Dermis microvascular lymphatic vessel endothelial cell (primary cell): ENCODE data around the gene LRP1-AS. TPM values are rescaled to one million over a fixed set of nuclear protein-coding genes. Genes with fewer than 3 reads are reported as not detected.

Source experiments
- DNase-seq, 2 donors: peaks; one replicate each; pipeline versions ENCODE4 v3.0.0 to v3.0.0-alpha.2; 2010; ENCODE audit warnings: low read depth in 2 of 2
- total RNA-seq: library from RNA; depleted of rRNA; stranded (reverse); fragments of >200 nt; gene quantifications from 2 replicates; pipeline ENCODE4 v1.2.1, GENCODE V29; 2014

Gene LRP1-AS
- total RNA-seq, 1 donor from 2014 or later, result not detected

DNA sequence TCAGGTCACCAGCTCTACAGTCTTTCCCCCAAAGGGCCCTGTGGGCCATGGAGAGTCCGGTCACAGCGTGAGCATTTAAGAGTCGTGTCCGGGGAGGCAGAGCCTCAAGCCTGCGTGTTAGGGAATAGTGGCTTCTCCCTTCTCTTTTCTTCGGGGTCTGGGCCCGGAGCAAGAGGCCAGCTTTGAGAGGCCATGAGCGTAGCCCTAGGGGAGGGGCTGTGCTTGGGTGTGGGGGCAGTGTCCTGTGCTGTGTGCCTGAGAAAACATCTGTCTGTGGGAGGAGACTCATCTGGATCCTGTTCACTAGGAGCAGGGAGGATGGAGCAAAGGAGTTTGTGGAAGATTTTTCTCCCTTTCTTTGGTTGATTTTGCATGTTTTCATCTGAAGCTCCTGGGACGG is 5.3 kb downstream of the LRP1-AS start:
- DNase-seq, result no peak

DNA sequence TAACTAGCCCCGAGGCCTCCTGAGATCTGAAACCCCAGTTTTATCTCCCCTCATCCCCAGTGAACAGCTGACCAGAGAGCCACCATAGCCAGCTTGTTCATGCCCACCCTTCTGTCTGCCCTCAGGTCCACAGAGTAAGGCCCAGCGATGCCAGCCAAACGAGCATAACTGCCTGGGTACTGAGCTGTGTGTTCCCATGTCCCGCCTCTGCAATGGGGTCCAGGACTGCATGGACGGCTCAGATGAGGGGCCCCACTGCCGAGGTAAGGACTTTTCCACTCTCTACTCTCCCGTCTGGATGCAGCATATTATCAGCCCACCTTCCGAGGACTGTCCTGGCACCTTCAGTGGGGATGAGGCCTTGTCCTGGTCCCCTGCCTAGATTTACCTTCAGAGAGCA is 6.2 kb downstream of the LRP1-AS start:
- no peak for DNase-seq

DNA sequence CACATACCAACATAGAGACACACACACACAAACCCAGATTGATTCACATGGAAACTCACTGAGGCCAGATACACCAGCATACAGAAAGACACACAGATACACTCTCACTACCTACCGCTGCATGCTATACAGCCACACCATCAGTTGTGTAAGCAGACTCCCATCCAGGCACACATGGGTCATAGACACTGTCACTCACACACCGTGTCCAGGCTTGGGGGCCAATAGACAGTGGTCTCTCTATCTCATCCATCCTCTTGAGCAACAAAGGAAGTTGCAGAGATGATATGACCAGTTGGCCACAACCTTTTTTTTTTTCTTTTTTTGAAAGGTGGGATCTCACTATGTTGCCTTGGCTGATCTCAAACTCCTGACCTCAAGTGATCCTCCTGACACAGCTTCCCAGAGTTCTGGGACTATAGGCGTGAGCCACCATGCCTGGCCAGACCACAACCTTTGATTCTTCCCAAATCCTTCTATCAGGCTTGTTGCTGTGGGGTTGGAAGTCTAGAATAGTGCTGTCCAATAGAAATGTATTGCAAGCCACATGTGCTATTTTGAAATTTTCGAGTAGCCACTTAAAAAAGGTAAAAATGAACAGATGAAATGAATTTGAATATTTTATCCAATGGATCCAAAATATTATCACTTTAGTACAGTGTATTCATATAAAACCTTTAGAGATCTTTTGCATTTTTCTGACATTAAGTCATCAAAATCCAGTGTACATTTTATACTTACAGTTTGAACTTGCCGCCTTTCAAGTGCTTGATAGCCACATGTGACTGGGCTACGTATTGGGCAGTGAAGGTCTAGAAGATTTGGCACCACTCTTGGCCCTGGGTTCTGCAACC is 7.4 kb downstream of the LRP1-AS start:
- DNase-seq, result no peak

DNA sequence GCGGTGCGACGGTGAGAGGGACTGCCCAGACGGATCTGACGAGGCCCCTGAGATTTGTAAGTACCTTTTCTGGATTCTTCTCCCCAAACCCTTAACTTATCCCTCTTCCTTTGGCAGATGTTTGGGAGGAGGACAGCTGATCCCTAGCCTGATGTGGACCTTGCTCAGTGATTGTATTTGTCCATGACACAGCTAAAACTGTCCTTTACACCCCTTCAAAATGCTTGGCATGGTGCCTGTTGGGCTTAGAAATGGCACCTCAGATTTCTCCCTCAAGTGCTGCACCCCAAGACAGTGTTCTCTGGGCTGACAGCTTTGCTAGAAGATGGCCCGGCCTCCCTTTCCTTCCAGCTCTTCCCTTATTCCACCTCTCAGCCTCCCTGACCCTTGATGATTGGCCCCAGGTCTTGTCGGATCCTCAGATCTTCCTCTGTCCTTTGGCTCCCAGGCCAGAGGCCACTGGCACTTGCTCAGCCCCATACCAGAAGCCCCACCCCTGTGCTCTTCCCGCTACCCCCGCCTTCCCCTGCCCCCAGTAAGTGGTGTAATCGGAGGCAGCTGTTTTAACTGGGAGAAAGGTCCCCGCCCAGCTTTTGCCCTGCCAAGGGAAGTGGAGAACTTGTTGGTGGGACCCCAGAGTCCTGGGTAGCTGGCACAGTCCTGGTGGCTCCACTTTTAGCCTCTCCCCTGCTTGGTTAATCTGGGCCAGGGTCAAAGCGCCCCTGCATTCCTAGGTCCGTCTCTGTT is 8.7 kb downstream of the LRP1-AS start:
- DNase-seq, result no peak

DNA sequence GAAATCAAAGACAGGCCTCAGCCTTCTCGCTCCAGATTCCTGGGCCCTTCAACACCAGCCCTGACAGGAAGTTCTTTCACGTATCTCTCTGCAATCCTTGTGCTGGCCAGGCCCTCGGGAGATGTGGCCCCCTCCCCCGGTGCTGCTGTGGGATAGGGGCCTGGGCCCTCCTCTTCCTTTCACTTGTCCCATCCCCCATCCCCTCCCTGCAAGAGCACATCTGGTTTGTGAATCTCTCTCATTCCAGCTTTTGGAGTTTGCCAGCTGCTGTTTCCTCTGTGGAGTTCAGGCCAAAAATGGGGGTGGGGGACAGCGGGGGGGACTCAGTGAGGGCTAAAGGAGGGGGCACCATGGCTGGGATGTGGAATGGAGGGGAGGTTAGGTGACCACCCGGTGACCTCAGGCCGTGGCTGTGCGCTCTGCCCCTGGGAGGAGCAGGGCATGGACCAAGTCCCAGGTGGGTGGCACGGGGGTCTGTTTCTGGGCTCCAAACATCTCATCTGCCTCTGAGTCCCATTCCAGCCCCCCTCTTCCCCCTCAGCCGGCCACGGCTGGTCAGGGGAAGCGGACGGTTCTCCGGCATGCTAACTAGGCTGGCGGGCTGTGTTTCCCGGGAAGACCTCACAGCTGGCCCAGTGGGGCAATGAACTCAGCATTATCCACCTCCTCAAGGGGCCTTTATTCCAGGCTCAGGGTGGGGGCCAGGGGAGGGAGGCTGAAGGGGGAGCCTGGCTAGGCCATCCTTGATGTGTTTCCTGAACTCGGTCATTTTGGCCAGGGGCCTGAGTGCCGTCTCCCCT is 11.7 kb downstream of the LRP1-AS start:
- DNase-seq, result no peak

DNA sequence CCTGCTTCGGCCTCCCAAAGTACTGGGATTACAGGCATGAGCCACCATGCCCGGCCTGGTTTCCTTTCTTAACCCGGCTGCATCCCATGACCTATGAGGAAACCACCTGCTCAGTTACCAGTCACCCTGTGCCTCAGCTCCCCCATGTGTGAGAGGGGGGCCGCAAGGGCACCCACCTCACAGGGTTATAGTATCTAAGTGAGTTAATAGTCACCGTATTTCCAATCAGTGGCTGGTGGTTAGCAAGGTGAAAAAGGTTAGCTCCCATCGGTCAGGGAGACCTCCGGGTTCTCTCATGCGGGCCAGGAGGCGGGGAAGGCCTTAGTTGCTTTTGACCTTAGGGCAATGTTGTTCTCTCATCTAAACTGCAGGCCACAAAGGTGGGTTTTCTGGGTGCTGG is 12.5 kb downstream of the LRP1-AS start:
- no peak for DNase-seq

DNA sequence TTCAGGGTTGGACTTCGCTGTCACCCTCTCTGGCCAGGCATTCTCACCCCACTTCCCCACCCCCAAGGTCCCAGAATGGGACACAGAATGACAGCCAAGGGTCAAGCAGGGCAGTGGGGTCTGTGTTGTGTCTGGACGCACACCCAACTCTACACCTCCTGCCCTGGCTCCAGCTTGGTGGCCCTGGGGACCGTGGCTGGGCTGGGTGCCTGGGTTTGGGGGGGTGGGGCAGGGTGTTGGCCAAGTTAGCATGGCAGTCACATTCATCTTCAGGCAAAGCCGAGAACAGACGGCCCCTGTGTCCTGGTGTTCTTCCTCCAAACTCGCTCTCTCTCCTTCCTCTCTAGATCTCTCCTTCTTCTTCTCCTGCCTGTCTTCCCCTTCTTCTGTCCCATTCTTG is 13.5 kb downstream of the LRP1-AS start:
- DNase-seq, result no peak

DNA sequence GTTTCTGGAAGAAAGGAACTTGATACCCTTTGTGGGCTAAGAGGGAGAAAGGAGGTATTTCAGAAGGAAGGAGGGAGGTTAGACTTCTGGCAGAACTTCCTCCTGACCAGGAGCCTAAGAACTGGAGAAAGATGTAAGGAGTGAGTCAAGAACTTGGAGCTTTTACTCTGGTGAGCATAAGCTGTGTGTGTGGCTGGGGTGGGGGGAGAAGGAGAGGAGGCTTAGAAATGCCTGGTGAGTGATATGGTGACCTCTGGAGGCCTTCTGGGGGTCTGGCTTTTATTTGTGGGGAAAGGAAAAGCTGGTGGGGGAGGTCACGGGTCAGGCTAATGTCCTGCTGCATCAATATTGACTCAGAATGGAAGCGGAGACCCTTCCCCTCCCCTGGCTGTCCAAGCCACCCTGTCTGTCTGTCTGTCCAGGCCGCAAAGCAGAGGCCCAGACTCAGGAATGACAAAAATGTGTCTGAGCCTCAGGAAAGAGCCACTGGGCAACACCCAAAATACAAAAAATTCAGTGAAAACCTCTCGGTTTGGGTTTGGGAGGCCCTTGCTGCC is 14.3 kb downstream of the LRP1-AS start:
- DNase-seq, result no peak

DNA sequence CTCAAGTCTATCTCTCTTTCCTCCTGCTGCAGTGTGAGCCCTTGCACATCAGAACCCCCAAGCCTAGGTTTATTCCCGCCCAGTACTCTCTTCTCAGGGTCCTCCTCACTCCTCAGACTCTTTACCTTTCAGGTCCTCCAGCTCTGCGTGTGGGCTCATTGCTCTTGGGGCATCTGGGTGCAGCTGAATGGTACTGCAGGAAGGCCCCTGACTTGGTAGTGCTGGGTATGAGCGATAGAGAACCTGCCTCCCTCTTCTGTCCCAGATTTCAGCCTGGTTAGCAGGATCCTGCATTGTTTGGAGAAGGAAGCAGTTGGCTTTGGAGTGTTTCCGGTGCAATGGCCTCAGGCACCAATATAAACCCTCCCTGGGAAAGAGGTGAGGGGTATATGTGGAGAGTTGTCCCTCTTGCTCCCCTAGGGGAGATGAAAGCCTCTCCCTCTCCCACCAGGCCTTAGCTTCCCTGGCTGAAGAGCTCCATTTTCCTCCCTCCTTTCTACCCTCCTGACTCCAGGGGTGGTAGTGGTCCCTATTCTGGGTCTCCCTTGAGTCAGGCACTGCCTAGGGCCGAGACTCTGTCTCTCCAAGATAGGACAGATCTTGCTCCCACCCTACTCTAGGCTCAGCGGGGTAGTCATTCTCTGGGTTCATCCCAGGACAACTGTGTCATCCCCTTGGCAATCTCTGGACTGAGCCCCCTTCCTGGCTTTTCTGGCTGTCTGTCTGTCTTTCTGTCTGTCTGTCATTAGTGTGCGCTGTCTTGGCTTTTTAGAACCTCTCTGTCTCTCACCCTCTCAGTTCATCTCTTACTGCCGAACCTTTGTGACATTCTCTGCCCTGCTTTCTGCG is 15.3 kb downstream of the LRP1-AS start:
- DNase-seq, result peak in 1 of 2 donors; percentile 8

DNA sequence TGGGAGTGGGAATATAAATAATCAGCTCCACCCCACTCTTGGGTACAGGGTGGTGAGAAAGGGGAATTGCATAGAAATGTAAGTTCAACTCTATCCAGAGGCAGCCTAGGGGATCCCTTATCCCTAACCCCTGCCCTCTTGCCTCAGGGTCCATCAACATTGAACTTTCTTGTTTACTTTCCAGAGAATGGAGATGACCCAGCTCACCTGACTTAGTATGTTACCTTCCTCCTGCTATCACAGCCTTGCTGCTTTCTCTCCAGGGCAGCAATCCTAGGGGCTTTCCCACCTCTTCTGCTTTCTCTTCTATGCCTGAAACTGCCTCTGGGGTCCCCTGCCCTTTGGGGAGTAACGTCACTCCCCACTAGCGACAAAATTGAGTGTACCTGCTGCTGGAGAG is 16.5 kb downstream of the LRP1-AS start:
- no peak for DNase-seq

DNA sequence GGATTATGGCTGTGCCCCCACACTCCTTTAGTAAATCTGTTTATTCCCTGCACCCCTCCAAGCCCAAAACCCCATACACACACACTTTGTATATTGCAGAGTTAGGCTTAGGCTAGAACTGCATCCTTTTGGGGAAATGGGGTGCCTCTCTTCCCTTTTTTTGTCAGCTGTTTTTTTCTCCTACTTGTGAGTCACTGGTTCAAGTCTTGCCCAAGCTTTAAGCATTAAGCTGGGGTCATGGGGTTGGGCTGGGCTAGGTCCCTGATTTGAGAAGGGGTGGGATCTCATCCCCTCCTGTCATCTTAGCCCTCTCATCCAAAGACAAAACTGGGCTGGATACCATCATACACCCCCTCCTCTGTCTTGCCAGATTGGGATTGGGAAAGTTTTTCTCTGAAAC is 17.5 kb downstream of the LRP1-AS start:
- no peak for DNase-seq

DNA sequence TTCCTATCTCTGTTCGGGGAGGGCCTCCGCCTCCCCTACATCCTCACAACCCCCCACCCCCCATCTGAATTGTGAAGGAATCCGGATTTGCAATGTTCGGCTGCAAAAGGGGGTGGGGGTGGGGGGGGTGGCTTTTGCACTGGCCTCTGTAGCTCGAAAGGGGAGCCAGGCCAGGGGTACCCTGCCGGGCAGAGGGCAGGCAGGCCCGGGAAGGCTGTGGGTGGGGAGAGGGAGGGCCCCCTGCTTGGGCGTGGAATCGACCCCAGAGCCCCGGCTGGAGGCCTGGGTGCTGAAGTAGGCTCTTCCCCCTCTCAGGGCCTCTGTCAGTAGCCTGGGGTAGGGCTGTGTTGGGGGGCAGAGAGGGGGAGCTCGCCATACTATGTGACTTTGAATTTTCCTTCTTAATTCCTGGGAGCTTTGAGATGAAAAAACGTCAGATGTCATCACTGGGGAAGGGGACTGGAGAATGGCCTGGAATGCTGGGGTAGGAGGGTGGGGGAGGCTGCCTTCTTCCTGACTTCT is 18.0 kb downstream of the LRP1-AS start:
- no peak for DNase-seq

DNA sequence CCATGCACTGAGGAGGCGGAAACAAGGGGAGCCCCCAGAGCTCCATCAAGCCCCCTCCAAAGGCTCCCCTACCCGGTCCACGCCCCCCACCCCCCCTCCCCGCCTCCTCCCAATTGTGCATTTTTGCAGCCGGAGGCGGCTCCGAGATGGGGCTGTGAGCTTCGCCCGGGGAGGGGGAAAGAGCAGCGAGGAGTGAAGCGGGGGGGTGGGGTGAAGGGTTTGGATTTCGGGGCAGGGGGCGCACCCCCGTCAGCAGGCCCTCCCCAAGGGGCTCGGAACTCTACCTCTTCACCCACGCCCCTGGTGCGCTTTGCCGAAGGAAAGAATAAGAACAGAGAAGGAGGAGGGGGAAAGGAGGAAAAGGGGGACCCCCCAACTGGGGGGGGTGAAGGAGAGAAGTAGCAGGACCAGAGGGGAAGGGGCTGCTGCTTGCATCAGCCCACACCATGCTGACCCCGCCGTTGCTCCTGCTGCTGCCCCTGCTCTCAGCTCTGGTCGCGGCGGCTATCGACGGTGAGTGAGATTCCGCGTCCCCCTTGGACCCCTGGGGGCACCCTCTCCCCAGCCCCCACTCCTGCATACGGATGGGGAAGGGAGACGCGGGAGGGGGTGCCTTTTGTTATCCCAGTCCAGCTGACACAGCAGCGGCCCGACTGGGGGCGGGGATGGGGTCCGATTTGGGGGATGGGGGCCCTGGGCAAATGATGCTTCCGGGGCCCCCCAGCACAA is 18.7 kb downstream of the LRP1-AS start:
- no peak for DNase-seq

DNA sequence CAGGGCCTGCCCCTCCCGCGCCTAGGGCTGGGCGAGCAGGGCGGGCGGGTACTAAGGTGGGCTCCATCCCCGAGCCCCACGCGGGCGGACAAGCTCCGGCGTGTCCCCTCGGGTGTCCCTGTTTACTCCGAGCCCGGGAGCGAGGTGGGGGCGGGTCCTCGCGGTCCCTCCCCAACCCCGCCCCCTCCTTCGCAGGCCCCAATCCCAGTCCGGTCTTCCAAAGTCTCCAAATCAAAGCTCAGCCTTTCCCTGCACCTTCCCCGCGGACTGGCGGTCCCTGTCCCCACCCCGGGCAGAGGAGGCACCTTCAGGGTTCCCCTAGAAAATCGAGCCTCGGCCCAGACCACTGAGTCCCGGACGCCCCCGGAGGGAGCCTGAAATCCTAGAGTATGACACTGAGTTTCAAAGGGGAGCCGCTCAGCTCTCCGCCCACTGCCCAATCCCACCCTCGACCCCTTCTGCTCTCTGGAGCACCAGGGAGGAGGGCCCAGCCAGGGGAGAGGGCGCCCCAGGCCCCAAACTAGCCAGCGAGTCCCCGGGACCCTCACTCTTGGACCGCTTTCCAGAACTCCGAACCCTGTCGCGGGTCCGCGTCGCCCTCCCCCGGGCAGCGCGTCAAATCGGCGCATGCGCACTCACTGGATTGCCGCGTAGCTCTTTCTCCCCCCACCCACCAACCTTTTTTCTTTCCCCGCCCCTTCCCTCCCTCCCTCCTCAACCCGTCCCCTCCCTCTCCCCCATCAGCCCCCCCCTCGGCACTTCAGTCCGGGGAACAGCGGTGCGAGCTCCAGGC is 19.5 kb downstream of the LRP1-AS start, which contains the start of gene LRP1:
Gene LRP1 (plus strand): TSS at position 758 of the 793 bp plus-strand sequence. CDS start 482 bp downstream, outside the sequence.
- DNase-seq, result peak in 1 of 2 donors; percentile 64

DNA sequence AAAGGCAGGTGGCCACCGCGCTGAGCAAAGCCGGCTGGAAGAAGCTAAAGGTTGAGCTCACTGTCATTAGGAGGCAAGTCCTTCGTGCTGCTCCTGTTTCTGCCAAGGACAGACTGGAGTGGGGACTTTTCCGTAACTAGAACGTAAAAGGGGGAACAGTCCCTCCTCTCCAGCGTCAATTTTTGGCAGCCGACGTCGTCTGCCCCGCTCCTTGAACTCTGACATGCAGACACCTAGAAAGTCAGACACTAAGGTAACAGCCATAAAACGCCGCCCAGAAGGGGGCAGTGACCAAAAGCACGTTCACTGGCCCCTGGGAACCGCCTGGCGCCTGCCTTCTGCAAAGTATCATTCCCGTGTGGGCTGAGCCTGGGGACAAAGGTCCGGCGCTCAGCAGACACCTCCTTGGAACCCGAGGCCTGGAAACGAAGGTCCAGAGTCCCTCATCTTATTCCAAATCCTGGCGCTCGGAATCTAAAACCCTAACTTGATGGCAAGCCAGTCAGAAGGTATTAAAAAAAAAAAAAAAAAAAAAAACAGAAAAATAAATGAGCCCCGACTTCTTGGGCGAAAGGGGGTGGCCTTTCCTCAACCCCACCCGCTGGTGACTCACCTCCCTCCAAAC is 20.2 kb downstream of the LRP1-AS start:
- DNase-seq, result peak in 1 of 2 donors; percentile 32

DNA sequence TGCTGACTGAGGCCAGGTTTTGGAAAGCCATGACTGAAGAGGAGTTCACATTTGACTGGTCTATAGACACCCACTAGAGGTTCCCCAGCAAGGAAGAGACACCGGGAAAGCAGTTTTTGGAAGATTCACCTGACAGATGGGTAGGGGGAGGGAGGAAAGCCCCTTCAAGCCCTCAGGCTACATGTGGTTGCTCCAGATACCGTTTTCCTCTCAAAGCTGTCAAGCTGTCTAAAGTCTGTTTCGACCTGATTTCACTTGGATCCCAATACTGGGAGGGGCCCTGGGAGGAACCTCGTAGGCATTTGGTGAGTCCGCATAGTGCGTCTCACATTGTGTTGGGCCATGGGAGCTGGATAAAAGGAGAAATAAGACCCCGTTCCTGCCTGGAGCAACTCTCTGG is 20.9 kb downstream of the LRP1-AS start:
- no peak for DNase-seq

DNA sequence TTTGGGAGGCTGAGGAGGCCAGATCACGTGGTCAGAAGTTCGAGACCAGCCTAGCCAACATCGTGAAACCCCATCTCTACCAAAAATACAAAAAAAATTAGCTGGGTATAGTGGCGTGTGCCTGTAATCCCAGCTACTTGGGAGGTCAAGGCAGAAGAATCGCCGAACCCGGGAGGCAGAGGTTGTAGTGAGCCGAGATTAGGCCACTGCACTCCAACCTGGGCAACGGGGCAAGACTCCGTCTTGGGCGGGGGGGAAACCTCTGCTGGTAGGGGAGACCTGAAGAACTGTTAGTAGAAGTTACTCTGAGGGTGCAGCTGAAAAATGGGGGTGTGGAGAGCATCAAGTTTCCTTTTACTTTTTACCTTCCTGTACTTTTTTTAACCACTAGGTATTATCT is 21.4 kb downstream of the LRP1-AS start:
- DNase-seq, result no peak

DNA sequence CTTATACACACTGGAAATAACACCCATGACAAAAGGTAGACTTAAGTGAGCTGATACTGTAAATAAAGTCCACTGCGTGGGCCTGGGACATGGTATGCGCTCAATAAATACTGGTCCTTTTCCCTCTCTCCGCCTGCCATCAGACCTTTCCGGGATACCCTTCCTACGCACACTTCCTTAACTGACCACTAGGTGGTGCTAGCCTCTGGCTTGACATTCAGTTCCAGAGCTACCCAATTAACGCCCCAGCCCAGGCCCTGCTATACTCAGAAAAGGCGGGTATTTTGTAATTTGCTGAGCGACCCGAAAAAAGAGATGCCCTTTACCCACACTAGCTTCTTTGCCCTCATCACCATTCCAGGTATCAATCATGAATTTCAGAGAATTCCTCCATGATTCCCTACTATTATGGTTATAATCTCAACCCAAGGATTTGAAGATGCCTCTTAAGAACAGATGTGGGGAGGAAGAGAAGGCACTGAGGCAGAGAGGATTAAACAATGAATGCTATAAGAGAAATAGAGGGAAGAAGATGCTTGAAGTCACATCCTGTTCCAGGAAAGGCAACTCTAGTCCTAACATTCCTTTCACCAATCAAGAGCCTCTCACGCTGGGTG is 23.1 kb downstream of the LRP1-AS start:
- peak; percentile 48 to 72 for DNase-seq
